Left ventricle myocardium inferior (tissue), 1 donor: ENCODE data around the gene SLIT3. TPM values are rescaled to one million over a fixed set of nuclear protein-coding genes. Genes with fewer than 3 reads are reported as not detected.

Experiments used
- DNase-seq: peaks from one replicate; pipeline ENCODE4 v3.0.0-alpha.2; 2020
- H3K27ac ChIP-seq: fragments of 200-600 bp; replicated peaks from 2 replicates; pipeline ENCODE4 v1.8.0; 2021
- H3K27me3 ChIP-seq: fragments of 200-600 bp; 2 replicates; pipeline ENCODE4 v1.8.0; 2021; ENCODE audit warnings: low read depth
- H3K36me3 ChIP-seq: fragments of 200-600 bp; 2 replicates; pipeline ENCODE4 v1.8.0; 2021
- H3K4me1 ChIP-seq: fragments of 200-600 bp; 2 replicates; pipeline ENCODE4 v1.8.0; 2021
- H3K4me3 ChIP-seq: fragments of 200-600 bp; 2 replicates; pipeline ENCODE4 v1.8.0; 2021; ENCODE audit warnings: mild to moderate bottlenecking, moderate library complexity
- H3K9me3 ChIP-seq: fragments of 200-600 bp; replicated peaks from 2 replicates; pipeline ENCODE4 v1.8.0; 2021
- intact Hi-C: fragments of 100-400 bp; cut with micrococcal nuclease; formaldehyde crosslinking; loops from one replicate; pipeline ENCODE4 v1.11.0; 2022
- total RNA-seq: library from RNA; stranded (reverse); fragmentation: NEBNext Ultra II Directional; extraction: Animal tissue kit (Norgen Biotek cat#: 25700); gene quantifications from one replicate; pipeline ENCODE4 v1.2.1, GENCODE V29; 2021
- TF ChIP-seq, protein P1 (sequence below): fragments of 200-600 bp; IDR thresholded peaks from 2 replicates; pipeline ENCODE4 v1.8.0; 2021; ENCODE audit warnings: antibody characterized with exemption, mild to moderate bottlenecking, borderline replicate concordance
- donor health status: DM: no; HTN: yes; CAD: no; lungs with severe emphysema.

SLIT3 gene
- total RNA-seq, 1 donor from 2014 or later = 22.7 TPM

DNA sequence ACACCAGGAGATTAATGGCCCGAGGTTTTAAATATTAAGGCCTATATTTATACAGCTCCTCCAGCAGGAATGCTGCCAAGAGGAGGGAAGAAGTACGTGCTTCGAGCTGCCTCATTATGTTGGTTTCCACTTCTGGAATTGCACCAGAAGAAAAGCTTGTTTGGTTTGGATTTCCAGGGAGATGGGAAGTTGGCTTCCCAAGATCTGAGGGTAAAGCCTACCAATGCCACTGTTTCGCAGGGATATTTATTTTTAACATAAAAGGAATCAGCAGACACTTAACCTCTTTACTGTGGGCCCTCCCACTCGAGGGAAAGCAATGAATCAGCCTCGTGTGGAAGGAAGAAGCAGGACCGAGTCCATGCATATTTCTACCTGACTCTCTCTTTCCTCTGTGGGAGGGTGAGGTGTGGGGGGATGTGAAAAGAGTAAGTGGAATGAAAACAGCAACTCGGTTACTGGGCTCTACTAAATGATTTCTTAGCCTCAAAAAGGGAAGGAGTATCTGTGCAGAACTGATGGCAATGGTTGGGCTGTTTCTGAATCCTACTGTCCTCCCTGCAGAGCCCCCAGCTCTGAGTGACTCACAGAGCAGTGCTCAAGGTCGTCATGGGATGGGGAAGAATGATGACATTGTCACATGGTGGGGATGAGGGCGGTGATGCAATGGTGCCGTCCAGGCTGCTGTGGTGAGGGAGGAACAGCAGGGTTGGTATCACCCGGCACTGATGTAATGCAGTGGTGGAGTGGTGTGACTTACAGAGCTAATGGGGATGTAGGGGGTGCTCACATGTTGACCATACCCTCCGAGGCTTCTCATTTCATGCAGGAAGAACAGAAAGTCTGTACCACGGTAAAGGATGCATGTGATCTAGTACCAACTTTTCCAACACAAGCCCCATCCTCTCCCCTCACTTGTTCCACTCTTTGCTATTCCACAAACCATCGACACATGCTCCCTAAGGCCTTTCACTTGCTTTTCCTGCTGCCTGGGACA, 506.8 kb downstream of the SLIT3 start:
- TF ChIP-seq, protein P1, sequence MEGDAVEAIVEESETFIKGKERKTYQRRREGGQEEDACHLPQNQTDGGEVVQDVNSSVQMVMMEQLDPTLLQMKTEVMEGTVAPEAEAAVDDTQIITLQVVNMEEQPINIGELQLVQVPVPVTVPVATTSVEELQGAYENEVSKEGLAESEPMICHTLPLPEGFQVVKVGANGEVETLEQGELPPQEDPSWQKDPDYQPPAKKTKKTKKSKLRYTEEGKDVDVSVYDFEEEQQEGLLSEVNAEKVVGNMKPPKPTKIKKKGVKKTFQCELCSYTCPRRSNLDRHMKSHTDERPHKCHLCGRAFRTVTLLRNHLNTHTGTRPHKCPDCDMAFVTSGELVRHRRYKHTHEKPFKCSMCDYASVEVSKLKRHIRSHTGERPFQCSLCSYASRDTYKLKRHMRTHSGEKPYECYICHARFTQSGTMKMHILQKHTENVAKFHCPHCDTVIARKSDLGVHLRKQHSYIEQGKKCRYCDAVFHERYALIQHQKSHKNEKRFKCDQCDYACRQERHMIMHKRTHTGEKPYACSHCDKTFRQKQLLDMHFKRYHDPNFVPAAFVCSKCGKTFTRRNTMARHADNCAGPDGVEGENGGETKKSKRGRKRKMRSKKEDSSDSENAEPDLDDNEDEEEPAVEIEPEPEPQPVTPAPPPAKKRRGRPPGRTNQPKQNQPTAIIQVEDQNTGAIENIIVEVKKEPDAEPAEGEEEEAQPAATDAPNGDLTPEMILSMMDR = no peak
- DNase-seq = no peak
- H3K9me3 ChIP-seq = no peaks in the 10 kb centered on the region
- H3K4me3 ChIP-seq = no peak overlapping the region
- peaks cover 16% of the 10 kb centered on the region for H3K4me1 ChIP-seq
- intact Hi-C loops = no loop called here
- no peak overlapping the region for H3K27ac ChIP-seq
- H3K27me3 ChIP-seq = no peaks in the 10 kb centered on the region
- no peaks in the 10 kb centered on the region for H3K36me3 ChIP-seq

DNA sequence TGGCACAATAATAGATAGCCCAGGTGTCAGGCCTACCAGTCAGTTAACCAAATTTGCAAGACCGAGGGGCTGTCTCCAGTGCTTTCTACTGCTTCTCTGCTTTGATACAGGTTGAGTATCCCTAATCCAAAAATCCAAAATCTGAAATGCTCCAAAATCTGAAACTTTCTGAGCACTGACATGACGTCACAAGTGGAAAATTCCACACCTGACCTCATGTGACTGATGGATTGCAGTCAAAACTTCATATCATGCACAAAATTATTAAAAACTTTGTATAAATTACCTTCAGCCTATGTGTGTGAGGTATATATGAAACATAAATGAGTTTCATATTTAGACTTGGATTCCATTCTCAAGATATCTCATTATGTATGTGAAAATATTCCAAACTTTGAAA, 508.3 kb downstream of the SLIT3 start:
- Histone ChIP-seq H3K4me1 (peaks cover 16% of the 10 kb centered on the region), H3K27ac (no peak overlapping the region), H3K9me3 (no peaks in the 10 kb centered on the region), H3K4me3 (no peak overlapping the region), H3K27me3 (no peaks in the 10 kb centered on the region), H3K36me3 (no peaks in the 10 kb centered on the region)
- TF ChIP-seq, protein P1 = no peak
- intact Hi-C loops = no loop called here
- no peak for DNase-seq

DNA sequence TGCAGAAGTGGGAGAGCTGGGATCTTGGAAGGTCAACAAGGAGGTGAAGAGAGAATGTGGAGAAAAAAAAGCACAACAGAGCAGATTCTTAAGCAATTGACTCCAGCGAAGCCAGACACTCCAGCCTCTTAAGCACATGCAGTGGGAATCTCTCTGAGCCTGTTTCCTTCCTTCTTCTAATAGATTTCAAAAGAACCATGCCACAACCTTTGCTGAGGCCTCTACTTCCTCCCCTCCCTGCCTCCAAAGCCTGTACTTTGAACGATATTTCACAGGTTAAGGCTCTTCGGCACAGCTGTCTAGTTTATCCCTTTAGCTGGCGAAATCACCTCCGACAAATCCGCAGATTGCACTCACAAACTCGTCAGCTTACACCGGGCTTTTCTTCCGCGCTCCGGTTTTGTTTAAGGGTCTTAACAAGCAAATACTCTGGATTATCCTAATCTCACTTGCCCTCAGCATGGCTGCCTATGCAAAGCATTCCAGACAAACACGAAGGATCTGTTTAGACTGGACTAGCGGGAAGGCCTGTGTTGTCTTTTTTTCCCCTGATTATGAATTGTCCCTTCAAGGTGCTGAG, 510.2 kb downstream of the SLIT3 start:
- intact Hi-C loops = no loop called here

GRCh38 chr5:168790002-168790635, 510.8 kb downstream of the SLIT3 start:
- no peaks in the 10 kb centered on the region for H3K36me3 ChIP-seq
- no peaks in the 10 kb centered on the region for H3K9me3 ChIP-seq
- H3K4me3 ChIP-seq = no peak overlapping the region
- H3K4me1 ChIP-seq = peaks cover 16% of the 10 kb centered on the region
- H3K27ac ChIP-seq = no peak overlapping the region
- H3K27me3 ChIP-seq = no peaks in the 10 kb centered on the region
- intact Hi-C loops = no loop called here
- TF ChIP-seq, protein P1 = no peak
- no peak for DNase-seq

More for the DNA sequence above, 510.2 kb downstream of the SLIT3 start:
- no peaks in the 10 kb centered on the region for H3K27me3 ChIP-seq
- H3K4me1 ChIP-seq = peaks cover 16% of the 10 kb centered on the region
- H3K4me3 ChIP-seq = no peak overlapping the region
- no peak overlapping the region for H3K27ac ChIP-seq
- DNase-seq = no peak
- no peaks in the 10 kb centered on the region for H3K9me3 ChIP-seq
- no peaks in the 10 kb centered on the region for H3K36me3 ChIP-seq
- TF ChIP-seq, protein P1 = no peak

DNA sequence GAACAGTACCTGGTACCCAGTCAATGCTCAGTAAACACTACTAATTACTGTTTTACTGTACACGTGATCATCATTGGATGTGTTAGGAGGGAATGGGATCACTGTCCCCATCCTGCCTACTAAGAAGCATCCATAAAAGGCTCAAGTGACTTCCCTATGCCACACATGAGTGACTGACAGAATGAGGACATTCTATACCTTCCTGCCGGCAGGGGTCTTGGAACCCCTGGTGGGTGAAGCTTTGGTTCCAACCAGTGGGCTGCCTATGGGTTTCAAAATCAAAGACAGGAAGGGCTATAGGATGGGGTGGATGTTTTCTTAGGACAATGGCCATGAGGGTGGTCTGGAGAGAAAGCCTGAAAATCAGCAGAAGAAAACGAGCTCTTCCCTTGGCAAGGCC, 512.2 kb downstream of the SLIT3 start:
- Histone ChIP-seq H3K27ac (no peak overlapping the region), H3K9me3 (no peaks in the 10 kb centered on the region), H3K36me3 (no peaks in the 10 kb centered on the region), H3K4me3 (no peak overlapping the region), H3K27me3 (no peaks in the 10 kb centered on the region), H3K4me1 (peaks cover 6% of the 10 kb centered on the region)
- no peak for DNase-seq
- TF ChIP-seq, protein P1 = no peak
- intact Hi-C loops = no loop called here
